GM23338 (cell line): ENCODE measurements around the gene C1orf21.

Experiments
- CREB1 ChIP-seq: fragments of 250-450 bp; sonication (Bioruptor Pico); IDR thresholded peaks from 2 replicates; pipeline ENCODE4 v1.5.0; 2020; ENCODE audit warnings: low read depth, mild to moderate bottlenecking, moderate library complexity
- CTCF ChIP-seq, 2 experiments: fragments of 200-600 bp in 1 of 2; sonication (generic) in 1 of 2; conservative IDR thresholded peaks; 2 replicates each; pipeline versions ENCODE4 v1.5.1 to v1.6.1; 2016 to 2017; ENCODE audit warnings: antibody characterized with exemption in 2 of 2, low read depth in 2 of 2, mild to moderate bottlenecking in 2 of 2, moderate library complexity in 1 of 2
- EZH2 ChIP-seq: fragments of 200-600 bp; sonication (generic); IDR thresholded peaks from one replicate; pipeline ENCODE4 v1.8.0; 2017; ENCODE audit warnings: antibody characterized with exemption, mild to moderate bottlenecking, low read depth; ENCODE audit not compliant: unreplicated experiment
- STAT1 ChIP-seq: IDR thresholded peaks from one replicate; pipeline ENCODE4 v1.6.1; 2016; ENCODE audit warnings: antibody characterized with exemption; ENCODE audit not compliant: unreplicated experiment
- TF ChIP-seq, protein P1 (sequence below): IDR thresholded peaks from one replicate; pipeline ENCODE4 v1.6.1; 2018; ENCODE audit warnings: antibody characterized with exemption; ENCODE audit not compliant: unreplicated experiment

- TF ChIP-seq CTCF (conservative IDR thresholded peaks at IDR 0.05; ENCODE audit: low read depth in 2 of 2) (no peak), EZH2 (no peak), CREB1 (CRISPR knock-in tag) (no peak), STAT1 (no peak)
- TF ChIP-seq, protein P1, sequence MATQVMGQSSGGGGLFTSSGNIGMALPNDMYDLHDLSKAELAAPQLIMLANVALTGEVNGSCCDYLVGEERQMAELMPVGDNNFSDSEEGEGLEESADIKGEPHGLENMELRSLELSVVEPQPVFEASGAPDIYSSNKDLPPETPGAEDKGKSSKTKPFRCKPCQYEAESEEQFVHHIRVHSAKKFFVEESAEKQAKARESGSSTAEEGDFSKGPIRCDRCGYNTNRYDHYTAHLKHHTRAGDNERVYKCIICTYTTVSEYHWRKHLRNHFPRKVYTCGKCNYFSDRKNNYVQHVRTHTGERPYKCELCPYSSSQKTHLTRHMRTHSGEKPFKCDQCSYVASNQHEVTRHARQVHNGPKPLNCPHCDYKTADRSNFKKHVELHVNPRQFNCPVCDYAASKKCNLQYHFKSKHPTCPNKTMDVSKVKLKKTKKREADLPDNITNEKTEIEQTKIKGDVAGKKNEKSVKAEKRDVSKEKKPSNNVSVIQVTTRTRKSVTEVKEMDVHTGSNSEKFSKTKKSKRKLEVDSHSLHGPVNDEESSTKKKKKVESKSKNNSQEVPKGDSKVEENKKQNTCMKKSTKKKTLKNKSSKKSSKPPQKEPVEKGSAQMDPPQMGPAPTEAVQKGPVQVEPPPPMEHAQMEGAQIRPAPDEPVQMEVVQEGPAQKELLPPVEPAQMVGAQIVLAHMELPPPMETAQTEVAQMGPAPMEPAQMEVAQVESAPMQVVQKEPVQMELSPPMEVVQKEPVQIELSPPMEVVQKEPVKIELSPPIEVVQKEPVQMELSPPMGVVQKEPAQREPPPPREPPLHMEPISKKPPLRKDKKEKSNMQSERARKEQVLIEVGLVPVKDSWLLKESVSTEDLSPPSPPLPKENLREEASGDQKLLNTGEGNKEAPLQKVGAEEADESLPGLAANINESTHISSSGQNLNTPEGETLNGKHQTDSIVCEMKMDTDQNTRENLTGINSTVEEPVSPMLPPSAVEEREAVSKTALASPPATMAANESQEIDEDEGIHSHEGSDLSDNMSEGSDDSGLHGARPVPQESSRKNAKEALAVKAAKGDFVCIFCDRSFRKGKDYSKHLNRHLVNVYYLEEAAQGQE: no peak
Measured at GRCh38 chr1:184608581-184608980, 221.8 kb downstream of the C1orf21 start.
